ENCODE measurements around the gene RSRP1.
"Not testable (repeated sequence)": the region's sequence is repeated elsewhere in the genome, so short reads cannot be mapped to it uniquely, and the experiment has no call there.

GRCh38 chr1:25277295-25277694 lies 30.0 kb upstream of the RSRP1 start:
- TF ChIP-seq CTCF, POLR2A (IDR thresholded peaks at IDR 0.05): not testable (repeated sequence)

All from Peyer's patch (tissue), 4 donors.